Fibroblast of lung (primary cell): ENCODE data around the gene HS3ST2.

Source experiments
- CTCF ChIP-seq, 2 donors: IDR thresholded peaks in 1 of 2; conservative IDR thresholded peaks in 1 of 2; 1 replicate in 1 of 2; 2 replicates in 1 of 2; pipeline ENCODE4 v1.5.1; 2011 to 2012; ENCODE audit warnings: low read length in 2 of 2, control low read depth in 1 of 2, inconsistent platforms in 1 of 2, low read depth in 1 of 2, mild to moderate bottlenecking in 1 of 2
- EZH2 ChIP-seq: IDR thresholded peaks from 2 replicates; pipeline ENCODE4 v1.5.1; 2012; ENCODE audit warnings: low read length, control low read depth, mild to moderate bottlenecking; ENCODE audit errors: missing control alignments

GRCh38 chr16:22868593-22869224, 54.7 kb downstream of the HS3ST2 start:
- TF ChIP-seq CTCF (conservative IDR thresholded peaks at IDR 0.05 in 1 of 2, IDR thresholded peaks at IDR 0.05 in 1 of 2; ENCODE audit: low read depth in 1 of 2, low read length in 2 of 2) (no peak), EZH2 (no peak)
